GM13976 (cell line): ENCODE measurements around the gene BMPR1B.

ENCODE experiments used
- DNase-seq: peaks from one replicate; pipeline ENCODE4 v3.0.0; 2012; ENCODE audit warnings: low spot score
- CTCF ChIP-seq: IDR thresholded peaks from 2 replicates; pipeline ENCODE4 v1.5.1; 2012; ENCODE audit warnings: borderline replicate concordance, mild to moderate bottlenecking; ENCODE audit not compliant: insufficient read depth; ENCODE audit errors: extremely low read depth, missing control alignments, control extremely low read depth
- in situ Hi-C: fragments of 300-500 bp; cut with MboI; formaldehyde crosslinking; loops from one replicate; pipeline ENCODE4 v1.12.0; 2022; ENCODE audit warnings: low sequenced_read_pairs, mixed read lengths, inconsistent platforms; ENCODE audit not compliant: unreplicated experiment

BMPR1B gene

GRCh38 chr4:94803181-94803580 is 45.4 kb downstream of the BMPR1B start:
- no peak for TF ChIP-seq CTCF
- no peak for DNase-seq
- in situ Hi-C loops: no loop called here

- DNase-seq: no peak
- no peak for TF ChIP-seq CTCF
- in situ Hi-C loops: no loop called here
Measured at GRCh38 chr4:94804650-94805049, 46.9 kb downstream of the BMPR1B start.

GRCh38 chr4:94806376-94806775 is 48.6 kb downstream of the BMPR1B start:
- in situ Hi-C loops: no loop called here
- no peak for DNase-seq
- no peak for TF ChIP-seq CTCF

- in situ Hi-C loops: no loop called here
- no peak for DNase-seq
- no peak for TF ChIP-seq CTCF
Measured at GRCh38 chr4:94811643-94812042, 53.9 kb downstream of the BMPR1B start.

GRCh38 chr4:94813221-94813620 is 55.5 kb downstream of the BMPR1B start:
- in situ Hi-C loops: no loop called here
- TF ChIP-seq CTCF: no peak
- DNase-seq: no peak

- DNase-seq: no peak
- in situ Hi-C loops: no loop called here
- TF ChIP-seq CTCF: no peak
Measured at GRCh38 chr4:94814237-94814636, 56.5 kb downstream of the BMPR1B start.
